ENCODE data around the gene PLEKHB2. TPM values are rescaled to one million over a fixed set of nuclear protein-coding genes. Genes with fewer than 3 reads are reported as not detected.
A peak's percentile ranks its signal among the peaks of the same experiment; 100 is the strongest.

The PLEKHB2 gene
- total RNA-seq: 63.9 and 79.3 TPM in 2 replicates

- peaks cover 20% of the 10 kb centered on the region for H4K20me1 ChIP-seq (ENCODE audit: insufficient read depth, low read length)
- peak within 1 kb of the TSS; percentile 95 for H3K27ac ChIP-seq (ENCODE audit: low read depth, low read length)
- no peaks in the 10 kb centered on the region for H3K9me3 ChIP-seq (ENCODE audit: low read depth, low read length)
- peak within 1 kb of the TSS; percentile 98 for H3K4me3 ChIP-seq (ENCODE audit: insufficient read depth, low read length)
- H2AFZ ChIP-seq (ENCODE audit: low read length): peak within 1 kb of the TSS; percentile 75
- peaks cover 53% of the 10 kb centered on the region for H3K79me2 ChIP-seq (ENCODE audit: insufficient read depth, low read length)
- peak; percentile 97 for DNase-seq (ENCODE audit: insufficient read length, low spot score, missing footprints)
- H3K4me2 ChIP-seq (ENCODE audit: insufficient read depth, low read length): peak within 1 kb of the TSS; percentile 91
- peaks cover 21% of the 10 kb centered on the region for H3K4me1 ChIP-seq (ENCODE audit: insufficient read depth, low read length)
- H3K36me3 ChIP-seq (ENCODE audit: insufficient read depth, low read length): no peaks in the 10 kb centered on the region
- no peaks in the 10 kb centered on the region for H3K27me3 ChIP-seq (ENCODE audit: insufficient read depth, low read length)
- TF ChIP-seq CTCF (IDR thresholded peaks at IDR 0.05; ENCODE audit: extremely low read depth, low read depth, low read length): no peak
Observed at GRCh38 chr2:131105156-131105949, at the start of gene PLEKHB2. PLEKHB2 (plus strand) TSS chr2:131105336; CDS start chr2:131120942, 15,606 bp downstream.

- Histone ChIP-seq H3K9me3 (ENCODE audit: low read depth, low read length) (no peaks in the 10 kb centered on the region), H3K4me3 (ENCODE audit: insufficient read depth, low read length) (no peak overlapping the region), H3K27me3 (ENCODE audit: insufficient read depth, low read length) (no peaks in the 10 kb centered on the region), H3K36me3 (ENCODE audit: insufficient read depth, low read length) (peaks cover 53% of the 10 kb centered on the region), H3K4me2 (ENCODE audit: insufficient read depth, low read length) (peak overlapping the region; percentile 58), H3K4me1 (ENCODE audit: insufficient read depth, low read length) (peaks cover 16% of the 10 kb centered on the region), H2AFZ (ENCODE audit: low read length) (no peak overlapping the region), H3K79me2 (ENCODE audit: insufficient read depth, low read length) (peaks cover 92% of the 10 kb centered on the region), H4K20me1 (ENCODE audit: insufficient read depth, low read length) (peaks cover 53% of the 10 kb centered on the region), H3K27ac (ENCODE audit: low read depth, low read length) (peak overlapping the region; percentile 71)
- TF ChIP-seq CTCF (IDR thresholded peaks at IDR 0.05; ENCODE audit: extremely low read depth, low read depth, low read length): no peak
- DNase-seq (ENCODE audit: insufficient read length, low spot score, missing footprints): peak; percentile 68
Observed at GRCh38 chr2:131056204-131056931, 48.8 kb upstream of the PLEKHB2 start.

GRCh38 chr2:131056932-131057287 lies 48.2 kb upstream of the PLEKHB2 start:
- Histone ChIP-seq H3K36me3 (ENCODE audit: insufficient read depth, low read length) (peaks cover 49% of the 10 kb centered on the region), H3K4me3 (ENCODE audit: insufficient read depth, low read length) (no peak overlapping the region), H3K27me3 (ENCODE audit: insufficient read depth, low read length) (no peaks in the 10 kb centered on the region), H4K20me1 (ENCODE audit: insufficient read depth, low read length) (peaks cover 59% of the 10 kb centered on the region), H3K4me1 (ENCODE audit: insufficient read depth, low read length) (peaks cover 16% of the 10 kb centered on the region), H3K79me2 (ENCODE audit: insufficient read depth, low read length) (peaks cover 93% of the 10 kb centered on the region), H2AFZ (ENCODE audit: low read length) (no peak overlapping the region), H3K9me3 (ENCODE audit: low read depth, low read length) (no peaks in the 10 kb centered on the region), H3K27ac (ENCODE audit: low read depth, low read length) (peak overlapping the region; percentile 71), H3K4me2 (ENCODE audit: insufficient read depth, low read length) (no peak overlapping the region)
- TF ChIP-seq CTCF (IDR thresholded peaks at IDR 0.05; ENCODE audit: extremely low read depth, low read depth, low read length): no peak
- DNase-seq (ENCODE audit: insufficient read length, low spot score, missing footprints): no peak

Data from osteoblast (primary cell).